WTC11 (cell line): ENCODE data around the gene RHOH.

Experiments used
- ATF2 ChIP-seq: sonication (generic); formaldehyde crosslinking; IDR thresholded peaks from 2 replicates; pipeline ENCODE4 v1.8.1; 2022; ENCODE audit warnings: low read depth, missing genetic modification reagents, borderline replicate concordance
- CTCF ChIP-seq: fragments of 200-600 bp; IDR thresholded peaks from 2 replicates; pipeline ENCODE4 v1.8.0; 2022; ENCODE audit warnings: antibody characterized with exemption
- FOXJ3 ChIP-seq: sonication (generic); formaldehyde crosslinking; IDR thresholded peaks from 2 replicates; pipeline ENCODE4 v1.9.0; 2021; ENCODE audit warnings: missing genetic modification reagents, mild to moderate bottlenecking, borderline replicate concordance
- ZNF138 ChIP-seq: sonication (generic); formaldehyde crosslinking; conservative IDR thresholded peaks from 2 replicates; pipeline ENCODE4 v1.8.1; 2022; ENCODE audit warnings: mild to moderate bottlenecking, moderate library complexity, missing genetic modification reagents
- TF ChIP-seq, protein P1 (sequence below): sonication (generic); formaldehyde crosslinking; IDR thresholded peaks from 2 replicates; pipeline ENCODE4 v1.8.1; 2023; ENCODE audit warnings: mild to moderate bottlenecking, moderate library complexity, missing genetic modification reagents

- no peak for TF ChIP-seq CTCF
- no peak for TF ChIP-seq ATF2 (CRISPR knock-in tag)
- no peak for TF ChIP-seq FOXJ3 (CRISPR knock-in tag)
- TF ChIP-seq ZNF138 (CRISPR knock-in tag) = no peak
- TF ChIP-seq, protein P1, sequence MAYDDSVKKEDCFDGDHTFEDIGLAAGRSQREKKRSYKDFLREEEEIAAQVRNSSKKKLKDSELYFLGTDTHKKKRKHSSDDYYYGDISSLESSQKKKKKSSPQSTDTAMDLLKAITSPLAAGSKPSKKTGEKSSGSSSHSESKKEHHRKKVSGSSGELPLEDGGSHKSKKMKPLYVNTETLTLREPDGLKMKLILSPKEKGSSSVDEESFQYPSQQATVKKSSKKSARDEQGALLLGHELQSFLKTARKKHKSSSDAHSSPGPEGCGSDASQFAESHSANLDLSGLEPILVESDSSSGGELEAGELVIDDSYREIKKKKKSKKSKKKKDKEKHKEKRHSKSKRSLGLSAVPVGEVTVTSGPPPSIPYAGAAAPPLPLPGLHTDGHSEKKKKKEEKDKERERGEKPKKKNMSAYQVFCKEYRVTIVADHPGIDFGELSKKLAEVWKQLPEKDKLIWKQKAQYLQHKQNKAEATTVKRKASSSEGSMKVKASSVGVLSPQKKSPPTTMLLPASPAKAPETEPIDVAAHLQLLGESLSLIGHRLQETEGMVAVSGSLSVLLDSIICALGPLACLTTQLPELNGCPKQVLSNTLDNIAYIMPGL (CRISPR knock-in tag) = no peak
These were observed 60.0 kb downstream of the RHOH start for GRCh38 chr4:40256817-40257216.
